GM15510 (cell line): ENCODE measurements around the gene KASH5.

Experiments
- POLR2A ChIP-seq: IDR thresholded peaks from 3 replicates; pipeline ENCODE4 v1.6.1; 2011; ENCODE audit warnings: borderline replicate concordance; ENCODE audit not compliant: insufficient read length; ENCODE audit errors: extremely low read depth

Gene KASH5

DNA sequence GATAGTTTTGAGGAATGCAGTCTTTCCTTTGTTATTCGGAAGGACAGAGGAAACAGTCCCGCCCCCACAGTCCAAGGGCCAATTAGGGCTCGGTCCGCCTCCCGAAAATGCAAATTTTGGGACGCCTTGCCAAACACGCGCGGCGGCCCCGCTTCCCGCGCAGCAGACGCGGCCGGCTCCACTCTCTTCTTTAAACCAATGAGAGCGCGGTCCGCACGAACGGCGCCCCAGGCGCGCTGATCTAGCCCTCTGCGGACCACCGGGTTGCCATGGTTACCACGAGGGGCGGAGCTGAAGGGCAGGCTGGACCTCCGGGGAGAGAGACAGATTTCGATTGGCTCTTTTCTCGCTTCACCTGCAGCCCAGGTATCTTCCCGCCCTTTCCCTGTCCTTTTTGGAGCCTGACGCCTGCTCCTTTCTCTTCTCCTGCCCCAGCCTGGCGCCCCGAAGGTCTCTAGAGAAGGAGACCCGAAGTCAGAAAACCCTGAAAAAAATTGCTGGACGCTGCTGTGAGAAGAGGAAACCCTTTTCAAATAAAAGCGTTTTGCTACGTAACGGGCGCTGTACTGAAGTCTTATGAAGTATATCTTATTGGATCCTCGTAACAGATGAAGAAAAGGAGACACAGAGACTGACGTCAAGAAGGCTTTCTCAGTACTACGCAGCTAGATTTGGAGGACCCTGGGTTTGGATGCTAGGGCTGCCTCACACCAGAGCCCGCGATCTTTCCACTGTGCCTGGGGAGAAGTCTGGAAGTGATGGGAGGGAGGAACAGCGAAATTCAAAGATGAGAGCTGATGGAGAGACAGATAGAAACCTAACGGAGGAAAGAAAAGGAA, 33.2 kb downstream of the KASH5 start:
- no peak for TF ChIP-seq POLR2A

DNA sequence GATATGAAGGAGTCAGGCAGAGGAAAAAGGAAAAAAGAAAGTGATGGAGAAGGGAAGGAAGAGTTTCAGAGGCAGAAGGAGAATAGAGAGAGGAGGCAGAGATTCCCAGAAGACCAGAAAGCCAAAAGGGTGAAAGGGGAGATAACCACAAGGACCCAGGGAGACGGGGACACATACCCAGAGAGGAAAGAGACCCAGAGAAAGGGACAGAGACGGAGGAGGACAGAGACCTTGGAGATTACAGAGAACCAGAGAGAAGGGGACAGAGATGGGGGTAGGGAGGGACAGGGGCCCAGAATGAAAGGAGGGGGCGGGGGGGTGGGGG, 33.8 kb downstream of the KASH5 start:
- TF ChIP-seq POLR2A, result no peak

DNA sequence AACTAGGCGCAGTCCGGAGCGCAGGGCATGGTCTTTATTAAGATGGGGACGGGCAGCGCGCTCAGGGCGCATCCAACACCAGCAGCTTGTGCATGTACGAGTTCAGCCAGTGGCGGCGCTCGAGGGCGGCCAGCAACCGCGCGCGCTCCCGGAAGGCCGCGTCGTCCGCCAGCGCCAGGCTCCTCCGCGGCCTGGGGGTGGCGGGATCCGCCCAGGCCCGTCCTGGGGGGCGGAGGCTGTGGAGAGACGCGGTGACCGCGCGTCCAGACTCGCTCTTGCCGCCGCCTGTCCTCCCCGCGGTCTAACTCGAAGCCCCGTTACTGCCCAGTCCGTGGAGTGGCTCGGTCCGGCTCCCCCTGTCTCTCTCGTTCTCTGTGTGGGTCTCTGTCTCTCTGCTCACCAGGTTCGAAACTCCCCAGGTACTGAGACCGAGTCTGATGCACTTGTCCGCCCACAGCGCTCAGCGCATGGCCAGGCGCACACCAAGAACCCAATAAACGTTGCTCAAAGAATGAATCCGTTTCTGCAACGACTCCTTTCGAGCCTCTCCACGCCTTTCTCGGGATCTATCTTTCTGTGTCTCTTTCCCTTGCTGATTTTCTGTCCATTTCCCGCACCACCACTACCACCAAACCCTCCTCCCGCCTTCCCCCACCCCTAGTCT, 34.5 kb downstream of the KASH5 start:
- TF ChIP-seq POLR2A, result no peak

DNA sequence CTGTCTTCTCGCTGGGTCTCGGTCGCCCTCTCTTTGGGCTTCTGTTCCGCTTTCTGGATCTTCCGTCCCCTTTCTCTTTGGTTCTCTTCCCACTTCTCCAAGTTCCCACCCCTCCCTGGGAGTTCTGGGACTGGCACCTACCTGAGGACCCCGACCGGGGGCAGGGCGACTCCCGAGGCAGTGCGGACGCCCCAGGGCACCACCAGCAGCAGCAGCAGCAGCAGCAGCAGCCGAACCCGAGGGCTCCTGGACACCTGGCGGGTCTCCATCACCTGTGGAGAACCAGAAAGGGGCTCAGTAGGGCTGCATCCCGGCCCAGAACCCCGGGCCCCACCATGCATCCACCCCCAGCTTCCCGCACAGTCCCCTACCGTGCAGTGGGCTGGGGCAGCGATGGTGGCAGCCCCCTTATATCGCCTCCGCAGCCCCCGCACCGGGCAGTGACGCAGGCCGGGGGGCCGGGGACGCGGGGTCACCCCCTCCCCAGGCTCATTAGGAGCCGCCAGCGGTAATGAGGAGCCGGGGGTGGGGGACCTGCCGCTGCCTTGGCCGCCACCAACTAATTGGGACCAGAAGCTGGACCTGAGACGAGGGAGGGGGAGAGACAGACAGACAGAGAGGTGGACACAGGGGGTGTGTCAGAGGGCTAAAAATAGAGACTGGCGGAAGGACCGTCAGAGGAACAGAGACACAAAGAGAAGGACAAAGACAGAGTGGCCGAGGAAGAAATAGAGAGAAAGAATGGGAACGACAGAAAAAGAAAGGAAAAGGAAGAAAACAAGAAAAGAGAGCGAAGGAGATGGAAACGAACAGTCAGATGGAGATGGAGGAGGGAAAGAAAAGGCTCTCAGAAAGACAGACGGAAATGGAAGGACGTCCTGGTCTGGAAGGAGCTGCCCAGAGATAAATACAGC, 35.3 kb downstream of the KASH5 start, which contains the start of gene PTH2:
Gene PTH2 (minus strand): TSS at position 371 of the 914 bp plus-strand sequence. CDS start 102 bp downstream, at position 269.
- TF ChIP-seq POLR2A, result no peak

DNA sequence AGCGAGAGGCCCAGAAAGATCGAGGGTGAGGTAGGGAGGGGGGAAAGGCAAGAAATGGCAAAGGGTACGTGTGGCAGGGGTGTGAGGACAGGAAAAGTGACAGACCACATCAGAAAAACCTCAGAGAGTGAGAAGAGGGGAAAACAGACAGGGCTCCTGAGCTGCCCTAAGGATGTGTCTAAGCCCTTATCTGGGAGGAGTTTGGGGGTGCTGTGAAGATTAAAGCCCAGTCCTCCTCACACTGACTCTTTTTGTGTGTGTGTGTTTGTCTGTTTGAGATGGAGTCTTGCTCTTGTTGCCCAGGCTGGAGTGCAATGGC, 35.9 kb downstream of the KASH5 start:
- TF ChIP-seq POLR2A, result no peak

DNA sequence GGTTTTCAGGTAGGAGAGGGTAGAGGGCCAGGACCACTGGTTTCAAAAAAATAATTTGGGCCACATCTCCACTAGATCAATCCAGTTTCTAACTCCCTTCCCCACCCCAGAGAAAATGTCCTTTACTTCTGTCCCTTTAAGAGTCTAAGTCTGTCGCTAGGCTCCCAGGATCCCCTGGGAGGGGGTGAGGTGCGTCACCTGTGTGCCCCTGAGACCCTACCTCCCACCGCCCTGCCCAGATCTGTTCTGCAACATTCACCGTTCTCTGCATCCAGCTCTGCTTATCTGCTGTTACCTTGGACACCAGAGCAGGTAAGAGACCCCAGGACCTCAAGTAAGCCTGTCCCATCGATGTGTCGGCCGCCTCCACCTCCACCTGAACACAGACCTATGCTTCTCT, 37.1 kb downstream of the KASH5 start, which contains the start of gene GFY:
Gene GFY (plus strand): TSS at position 211 of the 400 bp plus-strand sequence. CDS start 1,043 bp downstream, outside the sequence.
- no peak for TF ChIP-seq POLR2A

DNA sequence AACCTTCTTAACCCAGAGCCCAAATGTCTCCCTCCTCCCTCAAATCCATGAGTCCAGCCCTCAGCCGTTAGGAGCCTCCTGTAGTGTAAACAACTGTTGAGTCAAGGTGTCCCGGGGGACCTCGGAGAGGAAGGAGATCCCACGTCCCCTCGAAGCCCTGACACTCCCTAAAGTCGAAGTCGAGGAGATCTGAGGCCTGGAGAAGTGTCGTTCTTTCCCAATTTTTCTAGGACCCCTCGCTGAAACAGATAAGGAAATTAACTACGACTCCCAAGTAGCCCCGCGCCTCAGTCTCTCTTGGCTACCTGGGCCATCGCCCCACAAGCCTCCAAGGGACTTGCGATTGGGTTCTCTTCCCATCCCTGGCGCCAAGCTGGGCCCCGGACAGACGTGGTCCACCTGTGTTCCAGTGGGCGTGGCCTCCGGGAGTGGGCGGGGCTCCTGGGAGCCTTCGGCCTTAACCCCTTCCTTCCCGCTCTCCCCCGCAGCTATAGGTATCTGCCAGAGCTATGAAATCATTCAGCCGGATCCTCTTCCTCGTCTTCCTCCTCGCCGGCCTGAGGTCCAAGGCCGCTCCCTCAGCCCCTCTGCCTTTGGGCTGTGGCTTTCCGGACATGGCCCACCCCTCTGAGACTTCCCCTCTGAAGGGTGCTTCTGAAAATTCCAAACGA, 38.0 kb downstream of the KASH5 start:
- no peak for TF ChIP-seq POLR2A

DNA sequence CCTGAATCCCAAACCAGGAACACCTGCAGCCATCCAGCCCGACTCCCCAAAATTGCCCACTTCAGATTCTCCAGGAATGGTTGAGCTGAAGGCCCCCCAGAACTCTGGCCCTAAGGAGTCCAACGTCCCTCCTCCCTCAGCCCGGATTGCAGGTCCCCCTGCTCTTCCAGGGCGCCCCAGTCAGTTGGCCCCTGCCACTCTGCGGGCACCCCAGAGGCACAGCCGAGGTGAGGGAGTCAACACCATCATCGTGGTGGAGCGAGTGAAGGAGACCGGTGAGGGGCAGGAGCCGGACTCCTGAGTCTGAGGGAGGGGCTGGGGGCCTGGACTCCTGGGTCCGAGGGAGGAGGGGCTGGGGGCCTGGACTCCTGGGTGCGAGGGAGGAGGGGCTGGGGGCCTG, 39.3 kb downstream of the KASH5 start:
- no peak for TF ChIP-seq POLR2A

DNA sequence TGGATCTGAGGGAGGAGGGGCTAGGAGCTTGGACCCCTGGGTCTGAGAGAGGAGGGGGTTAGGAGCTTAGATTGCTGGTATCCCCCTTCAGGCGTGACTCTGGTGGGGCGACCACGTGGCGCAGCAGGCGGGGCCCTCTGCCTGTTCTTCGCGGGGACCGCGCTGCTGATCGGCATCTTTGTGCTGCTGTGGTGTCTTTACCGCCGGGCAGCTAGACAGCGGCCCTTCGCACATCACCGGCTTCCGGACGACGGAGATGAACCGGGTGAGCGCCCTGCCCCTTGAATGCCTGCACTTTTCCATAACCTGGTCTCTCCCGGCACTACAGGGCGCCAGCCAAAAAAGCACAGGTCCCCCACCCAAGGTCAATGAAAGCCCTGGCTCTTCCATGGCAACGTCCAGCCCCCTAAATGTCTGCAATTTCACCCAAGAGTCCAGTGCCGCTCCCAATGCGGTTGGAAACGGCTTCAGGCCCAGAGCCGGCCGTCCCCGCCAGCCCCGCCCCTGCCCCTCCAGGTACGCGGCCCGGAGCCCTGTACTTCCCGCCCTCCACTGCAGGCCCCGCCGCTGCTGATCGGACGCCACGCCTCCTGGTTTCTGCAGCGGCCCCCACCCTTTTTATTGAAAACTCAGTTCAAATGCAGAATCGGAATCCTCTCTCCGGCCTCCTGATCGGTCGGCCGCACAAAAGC, 40.0 kb downstream of the KASH5 start:
- no peak for TF ChIP-seq POLR2A

DNA sequence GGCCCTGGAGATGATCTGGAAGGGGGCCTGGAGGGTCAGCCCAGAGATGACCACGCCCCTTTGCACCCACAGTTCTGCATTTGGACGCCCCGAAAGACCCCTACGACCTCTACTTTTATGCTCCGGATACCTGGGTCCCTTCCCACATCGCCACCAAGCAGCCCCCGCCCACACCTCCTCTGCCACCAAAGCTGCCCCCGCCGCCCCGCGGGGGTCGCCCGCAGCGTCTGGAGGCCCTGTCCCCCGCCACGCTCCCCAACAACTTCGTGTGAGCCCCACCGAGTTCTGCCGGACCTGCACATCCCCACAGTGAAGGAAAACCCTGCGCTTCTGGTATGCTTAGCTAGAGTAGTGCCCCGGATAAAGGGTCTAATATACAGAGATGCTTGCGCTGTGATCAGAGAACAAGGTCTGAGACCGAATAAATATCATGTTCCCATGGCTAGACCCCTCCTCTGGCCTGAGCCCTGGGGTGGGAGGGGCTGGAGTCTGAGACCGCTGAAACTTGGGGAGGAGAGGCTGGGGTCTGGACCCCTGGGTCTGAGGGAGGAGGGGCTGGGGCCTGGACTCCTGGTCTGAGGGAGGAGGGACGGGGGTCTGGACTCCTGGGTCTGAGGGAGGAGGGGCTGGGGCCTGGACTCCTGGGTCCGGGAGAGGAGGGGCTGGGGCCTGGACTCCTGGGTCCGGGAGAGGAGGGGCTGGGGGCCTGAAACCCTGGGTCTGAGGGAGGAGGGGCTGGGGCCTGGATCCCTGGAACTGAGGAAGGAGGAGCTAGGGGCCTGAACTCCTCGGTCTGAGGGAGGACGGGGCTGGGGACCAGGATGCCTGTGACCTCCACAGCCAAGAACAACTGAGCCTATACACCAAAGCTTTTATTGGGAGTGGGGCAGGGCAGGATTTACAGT, 40.8 kb downstream of the KASH5 start:
- no peak for TF ChIP-seq POLR2A

DNA sequence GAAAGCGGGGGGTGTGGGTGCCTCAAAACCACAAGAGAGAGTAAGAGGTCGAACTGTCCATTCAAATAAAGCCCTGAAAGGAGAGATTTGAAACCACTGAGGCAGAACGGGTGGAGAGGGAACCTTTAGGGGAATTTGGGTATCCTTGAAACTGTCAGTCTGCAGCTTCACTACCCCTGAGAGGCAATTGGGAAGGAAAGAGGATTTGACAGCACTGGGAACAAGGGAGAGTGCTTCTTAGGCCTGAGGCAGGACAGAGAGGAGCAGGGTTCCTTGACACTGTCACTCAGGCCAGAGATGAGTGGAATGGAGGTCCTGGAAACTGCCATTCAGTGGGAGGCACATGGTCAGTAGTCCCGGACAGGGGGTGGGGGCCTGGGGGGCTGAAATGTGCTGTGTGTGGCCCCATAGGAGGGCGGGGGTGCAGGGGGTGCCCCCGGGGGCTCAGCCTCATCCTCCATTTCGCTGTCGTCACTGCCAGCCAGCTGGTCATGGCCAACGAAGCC, 42.2 kb downstream of the KASH5 start:
- TF ChIP-seq POLR2A, result no peak

DNA sequence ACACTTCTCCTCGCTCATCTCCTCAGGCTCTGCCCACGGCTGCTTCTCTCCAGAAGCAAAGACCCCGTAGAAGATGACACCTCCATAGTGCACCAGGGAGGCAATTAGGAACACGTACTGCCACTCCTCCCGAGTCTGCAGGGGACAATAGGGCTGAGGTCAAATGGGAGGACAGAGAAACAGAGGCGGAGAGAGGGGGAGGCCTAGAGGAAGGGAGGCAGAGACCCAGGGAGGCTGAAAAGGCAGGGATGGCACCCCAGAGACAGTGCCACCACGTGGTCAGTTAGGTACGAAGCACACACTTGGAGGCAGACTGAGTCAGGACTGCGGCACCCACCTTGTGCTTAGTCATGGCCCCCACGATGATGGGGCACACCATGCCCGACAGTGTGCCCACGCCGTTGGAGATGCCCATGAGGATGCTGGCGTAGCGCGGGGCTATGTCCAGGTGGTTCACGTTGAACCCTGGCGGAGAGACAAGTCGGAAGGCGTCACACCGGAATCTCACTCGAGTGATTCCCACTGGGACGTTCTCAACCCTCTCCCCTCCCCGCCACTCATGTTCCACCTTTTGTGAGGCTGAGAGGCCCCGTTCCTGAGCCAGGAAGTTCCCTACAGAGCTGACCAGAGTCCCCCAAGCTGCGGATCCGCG, 42.8 kb downstream of the KASH5 start:
- TF ChIP-seq POLR2A, result no peak
